CD4-positive, alpha-beta T cell treated with Interleukin-2 at 100 ng/mL for 4 hours (primary cell): ENCODE results near the gene DCLRE1C.
"Not testable (repeated sequence)": the region's sequence is repeated elsewhere in the genome, so short reads cannot be mapped to it uniquely, and the experiment has no call there.

Experiments
- DNase-seq: peaks from one replicate; pipeline ENCODE4 v3.0.0-alpha.2; 2020; ENCODE audit warnings: low spot score

The DCLRE1C gene

DNA sequence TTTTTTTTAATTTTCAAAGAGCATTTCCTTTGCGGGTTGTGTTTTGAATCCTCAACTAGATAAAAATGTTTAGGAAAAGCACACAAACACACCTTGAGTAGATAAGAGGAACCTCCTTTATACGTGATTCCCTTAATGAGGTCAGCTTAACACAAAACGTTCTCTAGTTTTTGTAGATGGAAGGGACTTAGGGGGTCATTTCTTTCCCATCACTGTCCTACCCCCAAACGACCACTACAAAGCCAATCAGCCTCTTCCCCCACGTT, 74.0 kb downstream of the DCLRE1C start:
- no peak for DNase-seq

DNA sequence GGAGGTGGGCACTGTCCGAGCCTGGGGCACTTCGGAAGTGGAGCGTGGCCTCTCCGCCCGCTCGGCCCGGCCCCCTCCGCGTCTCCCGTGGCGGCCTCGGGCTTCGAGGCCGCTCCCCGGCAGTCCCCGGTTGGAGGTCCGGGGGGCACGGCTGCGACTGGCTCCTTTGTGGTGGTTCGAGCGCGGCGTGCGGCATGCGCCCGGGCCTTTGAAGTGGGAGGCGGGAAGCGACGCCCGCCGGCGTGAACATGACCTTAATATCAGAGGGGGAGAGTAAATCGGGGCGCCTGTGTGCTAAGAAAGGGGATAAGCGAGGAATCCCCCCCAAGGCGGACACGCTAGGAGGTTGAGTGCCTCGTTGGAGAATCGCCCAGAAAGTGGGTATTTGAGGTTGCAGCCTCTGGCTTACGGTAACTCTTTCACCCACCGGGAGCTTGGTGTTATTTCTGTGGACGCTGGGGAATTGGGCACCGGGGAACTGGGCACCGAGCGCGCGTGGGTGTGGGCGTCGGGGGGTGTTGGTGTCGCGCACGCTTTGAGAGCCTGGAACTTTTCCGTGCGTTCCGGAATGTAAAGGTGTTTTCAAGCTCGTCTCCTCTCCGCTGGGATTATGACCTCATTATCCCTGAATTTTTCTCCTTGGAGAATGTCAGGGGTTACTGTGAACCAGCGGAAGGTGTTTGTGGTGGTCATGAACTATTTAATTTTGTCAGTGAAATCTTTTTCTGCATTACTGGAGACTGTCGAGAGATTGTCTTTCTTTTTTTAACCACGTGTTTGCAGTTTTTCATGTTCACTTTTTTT, 74.6 kb downstream of the DCLRE1C start:
- no peak for DNase-seq

DNA sequence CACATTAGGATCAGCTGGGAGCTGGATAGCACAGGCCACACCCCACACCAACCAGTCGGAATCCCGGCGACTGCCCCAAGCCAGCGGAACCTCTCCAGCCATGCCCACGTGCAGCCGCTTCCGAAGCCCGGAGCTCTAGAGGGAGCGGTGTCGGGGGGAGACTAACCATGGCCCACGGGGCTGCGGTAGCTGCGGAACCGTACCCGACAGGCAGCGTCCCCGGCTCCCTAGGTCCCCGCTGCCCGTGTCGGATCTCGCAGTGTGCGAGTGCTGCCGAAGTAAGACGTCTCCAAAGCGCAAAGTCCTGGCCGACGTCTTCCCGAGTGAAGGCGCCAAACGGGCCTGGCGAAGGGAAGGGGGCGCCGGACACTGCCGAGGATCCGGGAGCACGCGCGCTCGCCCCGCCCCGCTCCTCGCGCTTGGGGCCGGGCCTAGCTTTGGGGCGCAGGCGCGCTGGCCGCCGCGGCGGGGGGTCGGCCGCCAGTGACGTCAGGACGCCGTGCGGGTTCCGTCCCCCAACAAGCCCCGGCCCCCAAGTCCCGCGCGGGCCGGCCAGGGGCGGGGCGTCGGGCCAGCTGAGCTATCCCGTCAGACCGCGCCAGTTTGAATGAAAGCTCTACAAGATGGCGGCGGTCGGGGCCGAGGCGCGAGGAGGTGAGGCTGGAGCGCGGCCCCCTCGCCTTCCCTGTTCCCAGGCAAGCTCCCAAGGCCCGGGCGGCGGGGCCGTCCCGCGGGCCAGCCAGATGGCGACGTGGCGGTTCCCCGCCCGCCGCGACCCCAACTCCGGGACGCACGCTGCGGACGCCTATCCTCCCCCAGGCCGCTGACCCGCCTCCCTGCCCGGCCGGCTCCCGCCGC, 75.4 kb downstream of the DCLRE1C start, which contains the start of gene SUV39H2:
Gene SUV39H2 (plus strand): TSS at position 601 of the 858 bp plus-strand sequence. CDS start 23 bp downstream, at position 624.
- peak; percentile 94 for DNase-seq

DNA sequence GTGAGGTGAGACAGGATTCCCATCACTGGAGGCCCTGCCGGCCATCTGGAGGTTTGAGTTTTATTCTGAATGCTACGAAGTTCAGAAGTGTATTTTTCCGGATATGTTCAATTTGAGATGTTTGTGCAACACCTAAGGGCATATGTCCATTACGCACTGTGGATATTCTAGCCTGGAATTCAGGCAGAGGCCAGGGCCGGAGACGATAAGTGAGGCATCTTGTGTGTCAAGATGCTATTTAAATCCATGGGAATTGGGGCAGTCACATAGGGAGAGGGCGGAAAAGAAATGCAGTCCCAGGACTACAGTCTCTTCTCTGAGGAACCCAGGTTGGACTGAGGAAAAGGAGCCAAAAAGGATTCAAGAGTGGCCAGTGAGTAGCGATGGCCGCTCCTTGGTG, 77.1 kb downstream of the DCLRE1C start:
- no peak for DNase-seq

DNA sequence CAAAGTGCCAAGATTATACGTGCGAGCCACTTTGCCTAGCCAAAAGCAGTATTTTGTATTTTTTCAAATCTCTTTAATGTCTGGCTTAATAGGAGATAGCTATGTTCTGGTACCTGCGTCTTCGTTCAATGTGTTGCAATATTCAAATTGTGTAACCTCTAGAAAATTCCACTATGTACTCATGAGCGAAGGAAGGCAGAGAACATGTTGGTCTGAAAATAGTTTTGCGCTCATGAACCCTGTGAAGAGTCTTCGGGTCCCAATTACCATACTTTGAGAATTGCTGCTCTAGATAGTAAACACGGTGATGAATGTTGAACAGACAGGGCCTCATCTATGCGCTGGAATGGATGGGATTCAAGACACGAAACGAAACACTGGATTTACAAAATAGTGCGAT, 78.0 kb downstream of the DCLRE1C start:
- no peak for DNase-seq

DNA sequence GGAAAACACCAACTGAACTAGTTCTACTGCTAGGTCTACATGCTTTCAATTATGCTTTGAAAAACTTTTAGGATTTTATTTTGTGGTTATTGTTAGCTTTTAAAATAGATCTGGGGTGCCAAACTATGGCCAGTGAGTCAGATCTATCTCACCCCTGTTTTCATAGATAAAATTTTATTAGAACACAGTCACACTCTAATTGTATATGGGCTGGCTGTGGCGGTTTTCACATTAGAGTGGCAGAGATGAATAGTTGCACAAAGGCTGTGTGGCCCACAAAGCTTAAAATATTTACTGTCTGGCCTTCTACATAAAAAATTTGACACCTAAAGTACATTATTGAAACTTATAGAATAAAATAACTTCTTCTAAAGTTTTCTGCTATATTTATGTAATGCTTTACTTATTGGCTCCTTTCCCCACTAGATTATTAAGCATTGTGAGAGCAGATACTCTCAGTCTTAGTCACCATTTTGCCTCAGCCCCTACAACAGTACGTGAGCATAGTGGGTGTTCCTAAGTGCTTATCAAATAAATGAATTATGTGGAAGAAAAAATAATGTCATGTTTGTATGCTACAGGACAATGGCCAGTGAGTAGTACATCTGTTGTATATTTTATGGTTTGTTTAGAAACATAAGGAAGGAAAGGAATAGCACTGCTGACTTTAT, 80.7 kb downstream of the DCLRE1C start:
- no peak for DNase-seq

DNA sequence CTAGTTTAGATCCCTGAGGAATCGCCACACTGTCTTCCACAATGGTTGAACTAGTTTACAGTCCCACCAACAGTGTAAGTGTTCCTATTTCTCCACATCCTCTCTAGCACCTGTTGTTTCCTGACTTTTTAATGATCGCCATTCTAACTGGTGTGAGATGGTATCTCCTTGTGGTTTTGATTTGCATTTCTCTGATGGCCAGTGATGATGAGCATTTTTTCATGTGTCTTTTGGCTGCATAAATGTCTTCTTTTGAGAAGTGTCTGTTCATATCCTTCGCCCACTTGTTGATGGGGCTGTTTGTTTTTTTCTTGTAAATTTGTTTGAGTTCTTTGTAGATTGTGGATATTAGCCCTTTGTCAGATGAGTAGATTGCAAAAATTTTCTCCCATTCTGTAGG, 89.0 kb downstream of the DCLRE1C start:
- not testable (repeated sequence) for DNase-seq

DNA sequence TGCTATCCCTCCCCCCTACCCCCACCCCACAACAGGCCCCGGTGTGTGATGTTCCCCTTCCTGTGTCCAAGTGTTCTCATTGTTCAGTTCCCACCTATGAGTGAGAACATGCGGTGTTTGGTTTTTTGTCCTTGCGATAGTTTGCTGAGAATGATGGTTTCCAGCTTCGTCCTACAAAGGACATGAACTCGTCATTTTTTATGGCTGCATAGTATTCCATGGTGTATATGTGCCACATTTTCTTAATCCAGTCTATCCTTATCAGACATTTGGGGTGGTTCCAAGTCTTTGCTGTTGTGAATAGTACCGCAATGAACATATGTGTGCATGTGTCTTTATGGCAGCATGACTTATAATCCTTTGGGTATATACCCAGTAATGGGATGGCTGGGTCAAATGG, 89.4 kb downstream of the DCLRE1C start:
- not testable (repeated sequence) for DNase-seq

DNA sequence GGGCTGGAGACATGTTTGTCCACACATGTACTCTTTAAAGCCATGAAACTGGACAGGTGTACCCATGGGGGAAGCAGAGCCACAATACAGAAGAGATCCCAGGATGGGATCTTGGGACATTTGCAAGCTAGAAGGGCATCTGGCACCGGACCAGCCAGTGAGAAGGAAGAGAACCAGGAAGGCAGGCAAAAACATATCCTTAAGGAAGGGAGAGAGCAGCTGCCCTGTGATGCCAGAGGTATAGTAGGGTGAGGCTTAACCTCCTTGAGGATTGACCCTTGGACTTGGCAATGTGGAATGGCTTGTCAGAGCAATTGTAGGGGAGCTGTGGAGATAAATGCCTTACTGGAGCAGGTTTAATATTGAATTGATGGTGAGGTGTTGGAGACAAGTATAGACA, 93.1 kb downstream of the DCLRE1C start:
- DNase-seq, result no peak

DNA sequence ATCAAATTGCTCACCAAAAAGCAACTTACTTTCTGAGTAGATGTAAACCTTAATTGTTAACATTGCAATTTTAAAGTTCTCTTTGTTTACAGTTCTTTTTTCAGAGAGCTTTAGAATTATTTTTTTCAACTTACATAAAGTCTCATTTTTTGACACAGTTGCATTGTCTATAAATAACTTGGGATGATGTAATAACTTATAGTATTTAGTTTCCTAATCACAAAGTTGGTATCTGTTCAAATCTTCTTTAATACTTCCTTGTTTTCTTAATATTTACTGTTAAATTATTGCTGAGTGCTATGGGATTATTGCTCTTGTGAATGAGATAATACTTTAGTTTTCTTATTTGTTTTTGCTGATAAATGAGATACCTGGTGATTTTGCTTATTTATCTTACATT, 94.1 kb downstream of the DCLRE1C start:
- DNase-seq, result no peak

DNA sequence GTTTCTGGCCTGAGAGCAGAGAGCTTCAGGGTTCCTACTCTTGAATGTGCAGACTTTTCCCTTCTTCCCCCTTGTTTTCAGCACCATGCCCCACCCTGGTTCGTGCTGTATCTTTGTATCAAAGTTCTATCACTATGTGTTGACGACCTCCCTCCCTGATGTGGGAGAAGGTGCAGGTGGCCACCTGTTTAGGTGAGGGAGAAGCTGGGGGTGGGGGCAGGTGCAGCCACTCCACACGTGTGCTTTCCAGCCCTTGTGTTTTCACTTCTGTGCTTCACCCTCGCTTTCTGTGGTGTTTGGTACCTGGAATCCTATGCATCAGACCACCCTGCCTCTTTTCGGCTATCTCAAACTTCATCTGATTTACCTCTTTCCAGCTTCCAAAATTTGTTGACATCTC, 94.9 kb downstream of the DCLRE1C start:
- DNase-seq, result no peak

DNA sequence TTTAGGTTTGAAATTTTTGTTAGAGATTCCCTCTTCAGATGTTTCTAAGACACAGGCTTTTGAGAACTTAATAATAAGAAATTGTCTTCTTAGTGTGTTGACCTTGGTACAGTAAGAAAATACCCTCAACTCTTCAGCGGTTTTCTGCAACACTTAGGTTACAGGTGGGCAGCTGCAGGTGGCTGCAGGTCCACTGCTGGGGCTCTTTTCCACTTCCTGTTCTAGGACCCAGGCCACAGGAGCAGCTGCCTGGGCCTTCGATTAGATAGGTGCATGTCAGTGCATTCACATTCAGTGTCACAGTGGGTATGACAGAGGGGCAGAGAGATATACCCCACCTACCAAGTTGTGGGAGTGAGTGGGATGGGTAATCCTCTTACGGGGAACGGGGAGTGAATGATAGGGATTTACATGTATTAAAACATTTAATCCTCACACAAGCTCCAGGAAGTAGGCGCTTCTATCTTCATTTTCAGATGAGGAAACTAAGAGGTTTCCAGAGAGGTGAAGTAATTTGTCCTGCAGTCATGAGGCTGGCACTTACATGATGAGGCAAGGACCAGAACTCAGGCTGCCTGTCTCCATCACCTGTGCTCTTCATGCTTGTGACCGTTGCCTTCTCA, 95.4 kb downstream of the DCLRE1C start:
- DNase-seq, result no peak

DNA sequence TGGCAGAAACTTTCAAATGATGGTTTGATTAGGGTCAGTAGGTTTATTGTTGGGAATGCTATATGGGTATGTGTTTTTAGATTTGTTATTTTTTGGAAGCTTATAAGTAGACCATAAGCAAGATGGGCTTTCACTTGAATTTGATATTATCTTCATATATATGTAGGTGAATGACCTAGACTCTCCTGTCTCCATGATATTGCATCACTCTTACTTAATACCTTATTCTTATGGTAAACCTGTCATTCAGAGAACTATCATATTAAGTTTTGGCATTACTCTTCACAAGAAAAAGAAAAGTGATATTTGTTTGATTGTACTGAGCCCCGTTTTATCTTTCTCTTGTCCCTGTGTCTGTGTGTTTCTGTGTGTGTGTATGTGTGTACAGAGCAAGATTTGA, 98.4 kb downstream of the DCLRE1C start:
- no peak for DNase-seq

DNA sequence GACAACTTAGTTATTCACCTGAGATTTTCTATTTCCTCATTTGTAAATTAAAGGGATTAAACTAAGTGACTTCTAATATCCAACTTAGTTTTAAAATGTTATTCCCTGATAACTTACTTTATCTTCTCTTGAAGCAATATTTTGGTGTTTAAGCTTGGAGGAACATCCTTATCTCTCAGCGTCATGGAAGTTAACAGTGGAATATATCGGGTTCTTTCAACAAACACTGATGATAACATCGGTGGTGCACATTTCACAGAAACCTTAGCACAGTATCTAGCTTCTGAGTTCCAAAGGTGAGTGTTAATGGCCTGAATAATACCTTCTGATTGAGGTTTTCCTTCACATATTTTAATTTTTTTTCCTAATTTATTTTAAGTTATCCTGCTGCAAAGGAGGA, 101.7 kb downstream of the DCLRE1C start:
- DNase-seq, result no peak
